ENCODE measurements around the gene MLX. TPM values are rescaled to one million over a fixed set of nuclear protein-coding genes. Genes with fewer than 3 reads are reported as not detected.

MLX gene
- total and polyA plus RNA-seq, 10 of the 15 experiments (the other 5 are each of a cell fraction or from before 2014, with no cell fraction given): 34.4 to 65.0 (median 44.4) TPM

DNA sequence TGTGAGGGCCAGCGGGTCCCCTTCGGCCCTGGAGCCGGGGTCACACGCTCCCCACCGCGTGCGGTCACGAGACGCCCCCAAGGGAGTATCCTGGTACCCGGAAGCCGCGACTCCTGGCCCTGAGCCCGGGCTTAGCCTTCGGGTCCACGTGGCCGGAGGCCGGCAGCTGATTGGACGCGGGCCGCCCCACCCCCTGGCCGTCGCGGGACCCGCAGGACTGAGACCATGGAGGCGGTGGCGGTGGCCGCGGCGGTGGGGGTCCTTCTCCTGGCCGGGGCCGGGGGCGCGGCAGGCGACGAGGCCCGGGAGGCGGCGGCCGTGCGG lies 30.9 kb upstream of the MLX start, which contains the start of gene NAGLU:
TSS of gene NAGLU (plus strand) at position 194 of the 324 bp plus-strand sequence. CDS start at position 226, 32 bp downstream.
- ChIA-PET POLR2A (interaction anchor here (0.6 to 2.1 kb wide), 10 partner anchors 13 to 342 kb away, joined by 3 to 13 read pairs (median 3); partner anchors contain the start of genes GHDC and PLEKHH3), CTCF (interaction anchor here (0.5 to 3.1 kb wide), 12 partner anchors 12 to 402 kb away, joined by 3 to 21 read pairs (median 4); partner anchors contain the start of genes HSD17B1 and STAT3), RAD21 (ENCODE audit: unreplicated experiment) (interaction anchor here (0.6 to 3.4 kb wide), 8 partner anchors 9 to 415 kb away, joined by 3 to 17 read pairs (median 4); partner anchors contain the start of genes PLEKHH3 and PSMC3IP), SMC1A (ENCODE audit: uncharacterized antibody, unreplicated experiment) (interaction anchor here (0.8 to 2.0 kb wide), 8 partner anchors 9 to 237 kb away, joined by 3 to 11 read pairs (median 4); partner anchors contain the start of genes MLX and VPS25)
- FAIRE-seq: peak; percentile 18
- Histone ChIP-seq H3K4me2 (ENCODE audit: control insufficient read depth, insufficient read depth) (peak within 1 kb of the TSS; percentile 98), H3K79me2 (ENCODE audit: control insufficient read depth, insufficient read depth, low read length) (peaks cover 13% of the 10 kb centered on the region), H3K4me3 (peak within 1 kb of the TSS; percentile 77), H3K27me3 (replicated peaks in 1 of 2; ENCODE audit: control insufficient read depth in 2 of 2, insufficient read depth in 2 of 2, low read length in 1 of 2) (no peaks in the 10 kb centered on the region), H3K36me3 (ENCODE audit: control insufficient read depth in 2 of 2, insufficient read depth in 2 of 2, low read length in 1 of 2) (peaks cover 0 to 5% of the 10 kb centered on the region in 2 experiments; a peak in 2 of 4 replicates), H3K9ac (ENCODE audit: control insufficient read depth, insufficient read depth, low read length) (peak within 1 kb of the TSS; percentile 81), H4K20me1 (ENCODE audit: control insufficient read depth, insufficient read depth) (no peaks in the 10 kb centered on the region), H3K9me3 (replicated peaks; ENCODE audit: control insufficient read depth, insufficient read depth, low read length) (no peaks in the 10 kb centered on the region), H3K27ac (ENCODE audit: control insufficient read depth, insufficient read depth) (peak within 1 kb of the TSS; percentile 75), H3K4me1 (ENCODE audit: control insufficient read depth, insufficient read depth, low read length) (peaks cover 19% of the 10 kb centered on the region), H2AFZ (ENCODE audit: control insufficient read depth, low read depth, low read length) (peak within 1 kb of the TSS; percentile 81)
- ATAC-seq: peak; percentile 91
- WGBS (ENCODE audit: insufficient coverage, insufficient replicate concordance, low lambda C conversion rate, missing lambda C conversion rate): under 1% methylated on average over 24 of the region's 40 CpGs
- BruUV-seq (replicated peaks): no TSS peak
- peak; percentile 72 for DNase-seq (ENCODE audit: low read depth, low spot score)
- in situ Hi-C loops (cut with MboI) (no loop called here), intact Hi-C loops (cut with micrococcal nuclease; ENCODE audit: unreplicated experiment) (loop anchor here (1.0 kb wide), 1 partner anchor 41 kb away; the partner anchor contains the start of gene PSMC3IP)
- TF ChIP-seq MLLT1 (IDR thresholded peaks at IDR 0.05) (no peak), ZBTB33 (IDR thresholded peaks at IDR 0.05) (no peak), SREBF1 (IDR thresholded peaks at IDR 0.05; ENCODE audit: low read length) (no peak), CREB1 (IDR thresholded peaks at IDR 0.05; ENCODE audit: low read depth) (0 out of 2 replicates have a peak, but pooled peaks have one; percentile 25), TAF1 (IDR thresholded peaks at IDR 0.05; ENCODE audit: borderline replicate concordance, low read depth, low read length) (peak; percentile 68; the same call in 1 of the 2 replicates), FOS (IDR thresholded peaks at IDR 0.05; ENCODE audit: borderline replicate concordance, extremely low read depth, insufficient read length) (peak; percentile 28), RAD51 (IDR thresholded peaks at IDR 0.05) (peak; percentile 90), BMI1 (IDR thresholded peaks at IDR 0.05; ENCODE audit: borderline replicate concordance) (no peak), RELA (IDR thresholded peaks at IDR 0.05; ENCODE audit: borderline replicate concordance, partially characterized antibody) (peak; percentile 26), ELK1 (IDR thresholded peaks at IDR 0.05; ENCODE audit: low read depth, low read length) (no peak), NBN (IDR thresholded peaks at IDR 0.05) (no peak), FOXM1 (IDR thresholded peaks at IDR 0.05; ENCODE audit: low read depth, low read length) (no peak), HDAC6 (IDR thresholded peaks at IDR 0.05; ENCODE audit: unreplicated experiment) (no peak), HDAC2 (IDR thresholded peaks at IDR 0.05) (no peak)
- TF ChIP-seq, protein P1, sequence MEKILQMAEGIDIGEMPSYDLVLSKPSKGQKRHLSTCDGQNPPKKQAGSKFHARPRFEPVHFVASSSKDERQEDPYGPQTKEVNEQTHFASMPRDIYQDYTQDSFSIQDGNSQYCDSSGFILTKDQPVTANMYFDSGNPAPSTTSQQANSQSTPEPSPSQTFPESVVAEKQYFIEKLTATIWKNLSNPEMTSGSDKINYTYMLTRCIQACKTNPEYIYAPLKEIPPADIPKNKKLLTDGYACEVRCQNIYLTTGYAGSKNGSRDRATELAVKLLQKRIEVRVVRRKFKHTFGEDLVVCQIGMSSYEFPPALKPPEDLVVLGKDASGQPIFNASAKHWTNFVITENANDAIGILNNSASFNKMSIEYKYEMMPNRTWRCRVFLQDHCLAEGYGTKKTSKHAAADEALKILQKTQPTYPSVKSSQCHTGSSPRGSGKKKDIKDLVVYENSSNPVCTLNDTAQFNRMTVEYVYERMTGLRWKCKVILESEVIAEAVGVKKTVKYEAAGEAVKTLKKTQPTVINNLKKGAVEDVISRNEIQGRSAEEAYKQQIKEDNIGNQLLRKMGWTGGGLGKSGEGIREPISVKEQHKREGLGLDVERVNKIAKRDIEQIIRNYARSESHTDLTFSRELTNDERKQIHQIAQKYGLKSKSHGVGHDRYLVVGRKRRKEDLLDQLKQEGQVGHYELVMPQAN (conservative IDR thresholded peaks at IDR 0.05): no peak
- TF ChIP-seq, protein P2, sequence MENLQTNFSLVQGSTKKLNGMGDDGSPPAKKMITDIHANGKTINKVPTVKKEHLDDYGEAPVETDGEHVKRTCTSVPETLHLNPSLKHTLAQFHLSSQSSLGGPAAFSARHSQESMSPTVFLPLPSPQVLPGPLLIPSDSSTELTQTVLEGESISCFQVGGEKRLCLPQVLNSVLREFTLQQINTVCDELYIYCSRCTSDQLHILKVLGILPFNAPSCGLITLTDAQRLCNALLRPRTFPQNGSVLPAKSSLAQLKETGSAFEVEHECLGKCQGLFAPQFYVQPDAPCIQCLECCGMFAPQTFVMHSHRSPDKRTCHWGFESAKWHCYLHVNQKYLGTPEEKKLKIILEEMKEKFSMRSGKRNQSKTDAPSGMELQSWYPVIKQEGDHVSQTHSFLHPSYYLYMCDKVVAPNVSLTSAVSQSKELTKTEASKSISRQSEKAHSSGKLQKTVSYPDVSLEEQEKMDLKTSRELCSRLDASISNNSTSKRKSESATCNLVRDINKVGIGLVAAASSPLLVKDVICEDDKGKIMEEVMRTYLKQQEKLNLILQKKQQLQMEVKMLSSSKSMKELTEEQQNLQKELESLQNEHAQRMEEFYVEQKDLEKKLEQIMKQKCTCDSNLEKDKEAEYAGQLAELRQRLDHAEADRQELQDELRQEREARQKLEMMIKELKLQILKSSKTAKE (IDR thresholded peaks at IDR 0.05; ENCODE audit: low read depth, poor library complexity, severe bottlenecking): no peak
